NCI-H460 (cell line): ENCODE measurements around the gene UBAC2. TPM values are rescaled to one million over a fixed set of nuclear protein-coding genes. Genes with fewer than 3 reads are reported as not detected.

Experiments used
- DNase-seq: peaks from one replicate; pipeline ENCODE4 v3.0.0-alpha.2; 2016; ENCODE audit warnings: low read depth; ENCODE audit errors: extremely low read depth
- total RNA-seq: library from RNA; depleted of rRNA; stranded (reverse); fragments of >200 nt; shearing (Covaris generic); gene quantifications from 2 replicates; pipeline ENCODE4 v1.2.3, GENCODE V29; 2014

Gene UBAC2
- total RNA-seq, 1 experiment from 2014 or later, result 41.9 TPM

- no peak for DNase-seq
Measured at GRCh38 chr13:99370481-99371275, 170.0 kb downstream of the UBAC2 start.

- no peak for DNase-seq
Measured at GRCh38 chr13:99371956-99372355, 171.3 kb downstream of the UBAC2 start.

- DNase-seq, result no peak
Measured at GRCh38 chr13:99373436-99373835, 172.8 kb downstream of the UBAC2 start.

- no peak for DNase-seq
Measured at GRCh38 chr13:99374169-99374991, 173.7 kb downstream of the UBAC2 start.

- DNase-seq, result no peak
Measured at GRCh38 chr13:99374994-99375737, 174.5 kb downstream of the UBAC2 start.

- no peak for DNase-seq
Measured at GRCh38 chr13:99375738-99376080, 175.1 kb downstream of the UBAC2 start.

- no peak for DNase-seq
Measured at GRCh38 chr13:99376132-99376531, 175.5 kb downstream of the UBAC2 start.

GRCh38 chr13:99376924-99377323 lies 176.3 kb downstream of the UBAC2 start:
- DNase-seq, result no peak

- no peak for DNase-seq
Measured at GRCh38 chr13:99377641-99378040, 177.0 kb downstream of the UBAC2 start.

- no peak for DNase-seq
Measured at GRCh38 chr13:99378985-99379733, 178.5 kb downstream of the UBAC2 start.

GRCh38 chr13:99379856-99380801 lies 179.5 kb downstream of the UBAC2 start:
- no peak for DNase-seq

- no peak for DNase-seq
Measured at GRCh38 chr13:99380921-99381645, 180.4 kb downstream of the UBAC2 start.

GRCh38 chr13:99381766-99382165 lies 181.1 kb downstream of the UBAC2 start:
- DNase-seq, result no peak

- DNase-seq, result no peak
Measured at GRCh38 chr13:99382428-99383133, 181.9 kb downstream of the UBAC2 start.

GRCh38 chr13:99383511-99383921 lies 182.9 kb downstream of the UBAC2 start:
- no peak for DNase-seq

GRCh38 chr13:99383946-99384345 lies 183.3 kb downstream of the UBAC2 start:
- DNase-seq, result no peak

- no peak for DNase-seq
Measured at GRCh38 chr13:99384468-99384867, 183.8 kb downstream of the UBAC2 start.

GRCh38 chr13:99385161-99385560 lies 184.5 kb downstream of the UBAC2 start:
- no peak for DNase-seq
